HuH-7.5 (cell line): ENCODE results near the gene DIPK1B.

Experiments
- DNase-seq: peaks from one replicate; pipeline ENCODE4 v3.0.0; 2011; ENCODE audit warnings: low spot score

DIPK1B gene

GRCh38 chr9:136720251-136720897, 8.0 kb downstream of the DIPK1B start:
- no peak for DNase-seq

- DNase-seq, result peak; percentile 34
Measured at GRCh38 chr9:136720898-136721338, 8.5 kb downstream of the DIPK1B start.

GRCh38 chr9:136721339-136722092, 9.1 kb downstream of the DIPK1B start:
- DNase-seq, result peak; percentile 54

GRCh38 chr9:136722093-136722968, 10.0 kb downstream of the DIPK1B start:
- DNase-seq, result no peak

GRCh38 chr9:136722969-136723356, 10.6 kb downstream of the DIPK1B start:
- DNase-seq, result no peak

GRCh38 chr9:136723362-136723976, 11.1 kb downstream of the DIPK1B start:
- DNase-seq, result no peak

GRCh38 chr9:136723989-136724388, 11.6 kb downstream of the DIPK1B start:
- DNase-seq, result no peak

GRCh38 chr9:136724772-136725171, 12.4 kb downstream of the DIPK1B start:
- DNase-seq, result no peak

GRCh38 chr9:136725612-136726011, 13.2 kb downstream of the DIPK1B start:
- DNase-seq, result no peak

GRCh38 chr9:136726118-136726517, 13.7 kb downstream of the DIPK1B start:
- no peak for DNase-seq

GRCh38 chr9:136726631-136727191, 14.3 kb downstream of the DIPK1B start:
- DNase-seq, result peak; percentile 80

GRCh38 chr9:136728080-136728547, 15.7 kb downstream of the DIPK1B start:
- DNase-seq, result peak; percentile 94

- peak; percentile 79 for DNase-seq
Measured at GRCh38 chr9:136728548-136729123, 16.3 kb downstream of the DIPK1B start.

GRCh38 chr9:136729144-136729543, 16.8 kb downstream of the DIPK1B start:
- no peak for DNase-seq

GRCh38 chr9:136729926-136730325, 17.6 kb downstream of the DIPK1B start:
- DNase-seq, result no peak

- no peak for DNase-seq
Measured at GRCh38 chr9:136732444-136733178, 20.2 kb downstream of the DIPK1B start.

- no peak for DNase-seq
Measured at GRCh38 chr9:136733611-136734010, 21.2 kb downstream of the DIPK1B start.

- no peak for DNase-seq
Measured at GRCh38 chr9:136734837-136735496, 22.6 kb downstream of the DIPK1B start.

GRCh38 chr9:136735812-136736480, 23.6 kb downstream of the DIPK1B start:
- DNase-seq, result no peak
